VCaP (cell line): ENCODE measurements around the gene CEACAM4.

ENCODE experiments used
- H3K27ac ChIP-seq: fragments of 450-650 bp; 2 replicates; pipeline ENCODE4 v1.5.1; 2017
- CTCF ChIP-seq: fragments of 450-650 bp; conservative IDR thresholded peaks from 2 replicates; pipeline ENCODE4 v1.5.1; 2017; ENCODE audit warnings: mild to moderate bottlenecking, moderate library complexity

Gene CEACAM4

DNA sequence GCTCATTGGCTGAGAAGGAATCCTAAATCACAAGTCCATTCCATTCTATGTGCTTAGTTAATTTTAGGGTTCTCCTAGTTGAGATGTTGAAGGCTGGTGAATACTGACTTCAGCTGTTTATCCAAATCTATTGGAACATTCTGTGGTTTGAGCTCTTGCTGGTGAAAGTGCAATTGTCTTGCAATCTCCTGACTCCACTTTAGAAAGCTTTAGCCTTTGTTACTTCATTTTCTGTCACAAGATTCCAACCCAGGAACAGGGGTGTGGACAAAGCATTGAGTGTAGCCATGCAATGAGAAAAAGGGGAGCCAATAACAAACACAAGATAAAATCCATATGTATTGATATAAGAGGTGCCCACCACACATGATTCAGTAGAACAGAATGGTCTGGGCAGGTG, 35.9 kb downstream of the CEACAM4 start:
- TF ChIP-seq CTCF: no peak
- H3K27ac ChIP-seq: no peak overlapping the region

DNA sequence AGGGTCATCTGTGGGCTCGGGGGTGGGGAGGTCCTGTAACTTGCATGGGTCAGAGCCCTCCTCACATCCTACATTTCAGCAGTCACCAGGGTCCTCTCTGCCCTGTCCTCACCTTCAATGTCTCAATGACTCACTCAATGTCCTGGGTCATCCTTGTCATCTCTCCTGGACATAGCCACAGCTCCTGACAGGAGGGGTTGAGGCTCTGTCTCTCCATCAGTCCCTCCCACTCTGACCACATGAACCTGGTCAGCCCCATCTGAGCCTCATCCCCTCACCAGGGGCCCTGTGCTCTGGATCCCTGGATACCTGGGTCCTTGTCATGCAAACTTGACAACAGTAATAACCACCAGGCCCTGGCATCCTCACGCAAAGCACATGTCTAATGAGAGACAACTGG, 37.5 kb downstream of the CEACAM4 start:
- TF ChIP-seq CTCF: no peak
- no peak overlapping the region for H3K27ac ChIP-seq

- no peak for TF ChIP-seq CTCF
- H3K27ac ChIP-seq: no peak overlapping the region
Observed at GRCh38 chr19:41588497-41589209, 38.2 kb downstream of the CEACAM4 start.

GRCh38 chr19:41587838-41588210, 39.0 kb downstream of the CEACAM4 start:
- H3K27ac ChIP-seq: no peak overlapping the region
- TF ChIP-seq CTCF: no peak

GRCh38 chr19:41587101-41587837, 39.6 kb downstream of the CEACAM4 start:
- H3K27ac ChIP-seq: no peak overlapping the region
- TF ChIP-seq CTCF: no peak

- no peak for TF ChIP-seq CTCF
- H3K27ac ChIP-seq: no peak overlapping the region
Observed at GRCh38 chr19:41586064-41586463, 40.8 kb downstream of the CEACAM4 start.

- no peak for TF ChIP-seq CTCF
- H3K27ac ChIP-seq: no peak overlapping the region
Observed at GRCh38 chr19:41584931-41585330, 41.9 kb downstream of the CEACAM4 start.
